Measurements from ENCODE around the gene CNGA2.

The CNGA2 gene

GRCh38 chrX:151712253-151712652 lies 22.3 kb upstream of the CNGA2 start:
- no peak for FAIRE-seq

- FAIRE-seq, result no peak
Observed at GRCh38 chrX:151713849-151714248, 20.7 kb upstream of the CNGA2 start.

- no peak for FAIRE-seq
Observed at GRCh38 chrX:151714362-151714761, 20.2 kb upstream of the CNGA2 start.

- FAIRE-seq, result no peak
Observed at GRCh38 chrX:151715752-151716151, 18.8 kb upstream of the CNGA2 start, which contains the start of gene FATE1. TSS of gene FATE1 (plus strand) at chrX:151716035. CDS start at chrX:151716120, 85 bp downstream.

- no peak for FAIRE-seq
Observed at GRCh38 chrX:151722241-151722846, 12.2 kb upstream of the CNGA2 start.

GRCh38 chrX:151723156-151723760 lies 11.3 kb upstream of the CNGA2 start:
- no peak for FAIRE-seq

GRCh38 chrX:151724563-151725337 lies 9.8 kb upstream of the CNGA2 start:
- no peak for FAIRE-seq

- no peak for FAIRE-seq
Observed at GRCh38 chrX:151725338-151725614, 9.3 kb upstream of the CNGA2 start.

- no peak for FAIRE-seq
Observed at GRCh38 chrX:151726751-151727150, 7.8 kb upstream of the CNGA2 start.

GRCh38 chrX:151727346-151727745 lies 7.2 kb upstream of the CNGA2 start:
- FAIRE-seq, result no peak

- FAIRE-seq, result no peak
Observed at GRCh38 chrX:151729056-151729725, 5.4 kb upstream of the CNGA2 start.

- FAIRE-seq, result no peak
Observed at GRCh38 chrX:151735219-151735618, 673 bp downstream of the CNGA2 start.

- no peak for FAIRE-seq
Observed at GRCh38 chrX:151736685-151737084, 2.1 kb downstream of the CNGA2 start.

- no peak for FAIRE-seq
Observed at GRCh38 chrX:151737494-151737893, 2.9 kb downstream of the CNGA2 start.

GRCh38 chrX:151738751-151739150 lies 4.2 kb downstream of the CNGA2 start:
- no peak for FAIRE-seq

- no peak for FAIRE-seq
Observed at GRCh38 chrX:151741606-151742005, 7.1 kb downstream of the CNGA2 start.

GRCh38 chrX:151742311-151742710 lies 7.8 kb downstream of the CNGA2 start:
- no peak for FAIRE-seq

- no peak for FAIRE-seq
Observed at GRCh38 chrX:151743651-151744470, 9.3 kb downstream of the CNGA2 start.

- FAIRE-seq, result no peak
Observed at GRCh38 chrX:151745651-151746050, 11.1 kb downstream of the CNGA2 start.

GRCh38 chrX:151746502-151746901 lies 12.0 kb downstream of the CNGA2 start:
- no peak for FAIRE-seq

- FAIRE-seq, result no peak
Observed at GRCh38 chrX:151750511-151750910, 16.0 kb downstream of the CNGA2 start.

- no peak for FAIRE-seq
Observed at GRCh38 chrX:151752847-151753246, 18.3 kb downstream of the CNGA2 start.

All from TTC549 (cell line).